ENCODE results near the gene ACRBP. TPM values are rescaled to one million over a fixed set of nuclear protein-coding genes. Genes with fewer than 3 reads are reported as not detected.

ACRBP gene
- total RNA-seq, 1 experiment from 2014 or later: 1.3 TPM

DNA sequence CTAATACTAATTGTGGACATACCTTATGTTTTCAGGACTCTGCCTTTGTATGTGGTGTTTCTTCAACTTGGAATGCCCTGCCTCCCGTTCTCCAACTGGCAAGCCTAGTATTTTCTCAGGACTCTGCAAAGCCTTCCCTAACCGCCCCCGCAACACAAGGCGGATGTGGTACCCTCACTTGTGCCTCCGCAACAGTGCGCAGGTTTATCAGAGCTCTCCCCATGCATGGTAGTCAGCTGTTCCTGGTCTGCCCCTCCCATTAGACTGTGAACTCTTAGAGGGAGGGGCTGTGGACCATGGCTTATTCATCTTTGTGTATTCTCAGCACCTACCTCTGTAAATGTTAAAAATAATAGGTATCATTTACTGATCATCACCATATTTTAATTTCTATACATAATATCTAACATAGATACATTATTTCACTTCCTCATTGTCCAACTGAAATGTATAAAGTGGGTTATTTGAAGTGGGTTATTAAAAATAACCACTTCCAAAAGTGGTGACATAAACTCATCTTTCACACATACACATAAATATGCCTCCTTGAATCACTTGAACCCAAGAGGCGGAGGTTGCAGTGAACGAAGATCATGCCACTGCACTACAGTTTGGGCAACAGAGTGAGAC lies 20.5 kb downstream of the ACRBP start:
- no peak overlapping the region for H3K4me3 Mint-ChIP-seq
- DNase-seq: no peak
- no peak overlapping the region for H3T11ph ChIP-seq (ENCODE audit: low read length)
- no CpG with 5 or more reads among the region's 8 CpGs for WGBS (ENCODE audit: extremely low coverage, insufficient read length, low lambda C conversion rate)
- TF ChIP-seq, protein P1, sequence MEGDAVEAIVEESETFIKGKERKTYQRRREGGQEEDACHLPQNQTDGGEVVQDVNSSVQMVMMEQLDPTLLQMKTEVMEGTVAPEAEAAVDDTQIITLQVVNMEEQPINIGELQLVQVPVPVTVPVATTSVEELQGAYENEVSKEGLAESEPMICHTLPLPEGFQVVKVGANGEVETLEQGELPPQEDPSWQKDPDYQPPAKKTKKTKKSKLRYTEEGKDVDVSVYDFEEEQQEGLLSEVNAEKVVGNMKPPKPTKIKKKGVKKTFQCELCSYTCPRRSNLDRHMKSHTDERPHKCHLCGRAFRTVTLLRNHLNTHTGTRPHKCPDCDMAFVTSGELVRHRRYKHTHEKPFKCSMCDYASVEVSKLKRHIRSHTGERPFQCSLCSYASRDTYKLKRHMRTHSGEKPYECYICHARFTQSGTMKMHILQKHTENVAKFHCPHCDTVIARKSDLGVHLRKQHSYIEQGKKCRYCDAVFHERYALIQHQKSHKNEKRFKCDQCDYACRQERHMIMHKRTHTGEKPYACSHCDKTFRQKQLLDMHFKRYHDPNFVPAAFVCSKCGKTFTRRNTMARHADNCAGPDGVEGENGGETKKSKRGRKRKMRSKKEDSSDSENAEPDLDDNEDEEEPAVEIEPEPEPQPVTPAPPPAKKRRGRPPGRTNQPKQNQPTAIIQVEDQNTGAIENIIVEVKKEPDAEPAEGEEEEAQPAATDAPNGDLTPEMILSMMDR (conservative IDR thresholded peaks at IDR 0.05): no peak
- no peak overlapping the region for H2BK20ac ChIP-seq (ENCODE audit: low read depth, low read length, poor library complexity, severe bottlenecking)
- no peak overlapping the region for H2BK5ac ChIP-seq (ENCODE audit: insufficient read length, low read length)
- H2BK120ac ChIP-seq (ENCODE audit: low read depth, low read length, poor library complexity, severe bottlenecking): no peak overlapping the region
- no peak overlapping the region for H4K5ac ChIP-seq (ENCODE audit: insufficient read length, low read depth, low read length)
- no peaks in the 10 kb centered on the region for H3K79me2 ChIP-seq (ENCODE audit: insufficient read depth, low read length)
- no peaks in the 10 kb centered on the region for H3K4me1 ChIP-seq (ENCODE audit: insufficient read depth, low read length)
- peaks cover 3% of the 10 kb centered on the region for H3K27me3 Mint-ChIP-seq (ENCODE audit: low read depth)
- H4K20me1 ChIP-seq (ENCODE audit: control insufficient read depth, insufficient read depth, insufficient read length): no peaks in the 10 kb centered on the region
- no peaks in the 10 kb centered on the region for H3K79me1 ChIP-seq (ENCODE audit: insufficient read depth, low read depth, low read length, poor library complexity, severe bottlenecking)
- H3K9ac ChIP-seq (ENCODE audit: extremely low read depth, insufficient read length, low read length): no peak overlapping the region
- H3K23ac ChIP-seq (ENCODE audit: insufficient read length, low read depth, low read length): no peak overlapping the region
- no peak overlapping the region for H2BK12ac ChIP-seq (ENCODE audit: insufficient read length, low read depth, low read length)
- no peak overlapping the region for H3K18ac ChIP-seq (ENCODE audit: insufficient read length, low read depth, low read length)
- no peaks in the 10 kb centered on the region for H3K9me3 ChIP-seq (ENCODE audit: control insufficient read depth, low read depth, low read length)
- no peak overlapping the region for H4K91ac ChIP-seq (ENCODE audit: insufficient read length, low read depth, low read length)
- no peak overlapping the region for H2BK15ac ChIP-seq (ENCODE audit: low read depth, low read length)
- no peaks in the 10 kb centered on the region for H3K36me3 Mint-ChIP-seq (ENCODE audit: insufficient read depth in 1 of 3, low read depth in 3 of 3)
- no peak overlapping the region for H3K4ac ChIP-seq (ENCODE audit: low read depth, low read length)
- H3K4me2 ChIP-seq (ENCODE audit: insufficient read depth, insufficient read length, low read length): no peak overlapping the region
- H4K8ac ChIP-seq (replicated peaks; ENCODE audit: insufficient read length, low read depth, low read length): no peak overlapping the region
- H3K23me2 ChIP-seq (ENCODE audit: insufficient read length, low read depth, low read length, poor library complexity, severe bottlenecking): no peaks in the 10 kb centered on the region
- no peak overlapping the region for H3K56ac ChIP-seq (ENCODE audit: insufficient read length, low read depth, low read length)
- no peak overlapping the region for H2AK5ac ChIP-seq (ENCODE audit: insufficient read length, low read length)
- no peak overlapping the region for H2AFZ ChIP-seq (ENCODE audit: low read length)
- no peaks in the 10 kb centered on the region for H3K9me3 Mint-ChIP-seq
- H3K4me1 Mint-ChIP-seq: peaks cover 7 to 10% of the 10 kb centered on the region in 2 experiments
- no peaks in the 10 kb centered on the region for H3K27me3 ChIP-seq (ENCODE audit: insufficient read depth, low read length)
- H3K27ac Mint-ChIP-seq: no peak overlapping the region
- no peak overlapping the region for H3K27ac ChIP-seq (ENCODE audit: insufficient read length, low read depth, low read length)
- H3K14ac ChIP-seq (ENCODE audit: insufficient read depth, low read length): no peak overlapping the region
